Endothelial cell of umbilical vein (primary cell): ENCODE data around the gene ZBTB40. TPM values are rescaled to one million over a fixed set of nuclear protein-coding genes. Genes with fewer than 3 reads are reported as not detected.

Experiments
- BruUV-seq: library from RNA; stranded (reverse); fragments of 400-500 nt; replicated peaks from 2 replicates; lab custom pipeline; 2021; lab: Mats Ljungman, UMichigan
- CTCF ChIA-PET: fragments of 300-600, 350-600 bp; sonication (Branson Sonifier 250); formaldehyde crosslinking; loops from one replicate; lab custom pipeline; 2021; ENCODE audit warnings: antibody characterized with exemption, inconsistent platforms; lab: Charles Lee
- POLR2A ChIA-PET: fragments of 300-600, 350-600 bp; sonication (Branson Sonifier 250); formaldehyde crosslinking; loops from one replicate; lab custom pipeline; 2021; ENCODE audit warnings: antibody characterized with exemption, inconsistent platforms; lab: Charles Lee
- DNase-seq: peaks from one replicate; pipeline ENCODE4 v3.0.0-alpha.2; 2011; ENCODE audit warnings: low read depth, low spot score
- FAIRE-seq: peaks from 2 replicates; lab custom pipeline; 2011; peaks lifted over from hg19 to GRCh38; lab: Jason Lieb, UNC
- H2AFZ ChIP-seq: 2 replicates; pipeline ENCODE4 v1.6.0; 2012; ENCODE audit warnings: low read depth, low read length, control low read depth, inconsistent platforms
- H3K27ac ChIP-seq: 2 replicates; pipeline ENCODE4 v1.5.1; 2011; ENCODE audit warnings: low read depth, mild to moderate bottlenecking, control low read depth, low read length, moderate library complexity; ENCODE audit not compliant: insufficient read depth
- H3K27me3 ChIP-seq, 2 experiments: 2 replicates each; pipeline versions ENCODE4 v1.6.0 to v1.6.1; 2011; ENCODE audit warnings: low read length in 2 of 2, mixed read lengths in 1 of 2; ENCODE audit not compliant: control insufficient read depth in 2 of 2, insufficient read depth in 2 of 2
- H3K36me3 ChIP-seq, 2 experiments: 2 replicates in 1 of 2; 3 replicates in 1 of 2; pipeline ENCODE4 v1.5.1; 2011; ENCODE audit warnings: low read length in 2 of 2, mild to moderate bottlenecking in 1 of 2, moderate library complexity in 1 of 2; ENCODE audit not compliant: control insufficient read depth in 2 of 2, insufficient read depth in 2 of 2; ENCODE audit errors: extremely low read depth in 1 of 2
- H3K4me1 ChIP-seq: 3 replicates; pipeline ENCODE4 v1.5.1; 2011; ENCODE audit warnings: mild to moderate bottlenecking, low read length; ENCODE audit not compliant: control insufficient read depth, insufficient read depth; ENCODE audit errors: extremely low read depth
- H3K4me2 ChIP-seq: 2 replicates; pipeline ENCODE4 v1.6.1; 2011; ENCODE audit warnings: low read length, control low read depth, mixed read lengths; ENCODE audit not compliant: insufficient read depth
- H3K4me3 ChIP-seq, 3 experiments: fragments of 200-600 bp in 1 of 3; sonication (generic), shearing (Covaris generic) in 1 of 3; replicated peaks in 1 of 3; 2 replicates each; pipeline ENCODE4 v1.5.1; 2011 to 2016; ENCODE audit warnings: control low read depth in 3 of 3, low read length in 3 of 3, mild to moderate bottlenecking in 2 of 3, inconsistent platforms in 1 of 3, low read depth in 1 of 3, moderate library complexity in 1 of 3; ENCODE audit not compliant: insufficient read depth in 1 of 3
- H3K79me2 ChIP-seq: 2 replicates; pipeline ENCODE4 v1.6.0; 2012; ENCODE audit warnings: low read length, inconsistent platforms; ENCODE audit not compliant: control insufficient read depth, insufficient read depth
- H3K9ac ChIP-seq: replicated peaks from 2 replicates; pipeline ENCODE3; 2011; ENCODE audit warnings: low read length, control low read depth; ENCODE audit not compliant: insufficient read depth; ENCODE audit errors: extremely low read depth
- H3K9me1 ChIP-seq: replicated peaks from 3 replicates; pipeline ENCODE4 v1.6.0; 2011; ENCODE audit warnings: mild to moderate bottlenecking, low read length; ENCODE audit not compliant: control insufficient read depth, insufficient read depth; ENCODE audit errors: extremely low read depth
- H3K9me3 ChIP-seq: replicated peaks from 2 replicates; pipeline ENCODE4 v1.5.1; 2012; ENCODE audit warnings: low read length, inconsistent platforms; ENCODE audit not compliant: control insufficient read depth, insufficient read depth
- H4K20me1 ChIP-seq: replicated peaks from 2 replicates; pipeline ENCODE3; 2011; ENCODE audit warnings: mild to moderate bottlenecking, low read length; ENCODE audit not compliant: control insufficient read depth, insufficient read depth; ENCODE audit errors: extremely low read depth
- EZH2 ChIP-seq: IDR thresholded peaks from 2 replicates; pipeline ENCODE4 v1.6.1; 2012; ENCODE audit warnings: borderline replicate concordance, low read depth, mild to moderate bottlenecking, moderate library complexity, low read length, inconsistent platforms; ENCODE audit not compliant: severe bottlenecking
- FOS ChIP-seq: IDR thresholded peaks from 2 replicates; pipeline ENCODE4 v1.6.1; 2011; ENCODE audit warnings: mild to moderate bottlenecking, low read length, moderate library complexity, borderline replicate concordance; ENCODE audit not compliant: insufficient read depth
- GATA2 ChIP-seq: IDR thresholded peaks from 2 replicates; pipeline ENCODE4 v1.7.0; 2011; ENCODE audit warnings: low read depth, mild to moderate bottlenecking, moderate library complexity, mixed read lengths, low read length; ENCODE audit not compliant: insufficient read length, insufficient read depth
- JUN ChIP-seq: IDR thresholded peaks from 2 replicates; pipeline ENCODE4 v1.6.1; 2011; ENCODE audit warnings: borderline replicate concordance, low read depth; ENCODE audit not compliant: insufficient read length, insufficient read depth
- MAX ChIP-seq: IDR thresholded peaks from 2 replicates; pipeline ENCODE4 v1.6.1; 2011; ENCODE audit not compliant: insufficient read depth, insufficient read length
- MYC ChIP-seq: IDR thresholded peaks from one replicate; pipeline ENCODE4 v1.6.1; 2011; ENCODE audit warnings: mild to moderate bottlenecking, low read depth, low read length
- POLR2A ChIP-seq: IDR thresholded peaks from 2 replicates; pipeline ENCODE4 v1.6.1; 2012; ENCODE audit warnings: low read depth, mild to moderate bottlenecking, control low read depth, low read length
- POLR2AphosphoS5 ChIP-seq: IDR thresholded peaks from 2 replicates; pipeline ENCODE4 v1.6.1; 2012; ENCODE audit warnings: low read depth, mild to moderate bottlenecking, control low read depth, low read length, moderate library complexity; ENCODE audit not compliant: insufficient read depth
- dilution Hi-C: fragments of 300-500 bp; cut with MboI; formaldehyde crosslinking; loops from one replicate; pipeline ENCODE4 v1.15.0; 2019; ENCODE audit warnings: low sequenced_read_pairs; ENCODE audit not compliant: extremely low pct_ligation_motif_present
- intact Hi-C: fragments of 100-400 bp; cut with micrococcal nuclease; formaldehyde crosslinking; loops from one replicate; pipeline ENCODE4 v1.10.0; 2022
- polyA plus RNA-seq, 4 experiments: library from polyadenylated mRNA; depleted of rRNA in 3 of 4; stranded (reverse) in 3 of 4; unstranded in 1 of 4; fragments of >200 nt; gene quantifications; 2 replicates each; pipeline versions ENCODE4 v1.2.1 to v1.2.3, GENCODE V29; 2011 to 2012; ENCODE audit warnings: missing spikeins in 1 of 4
- total RNA-seq: library from RNA; stranded (reverse); gene quantifications from 2 replicates; pipeline ENCODE4 v1.2.3, GENCODE V29; 2021
- TF ChIP-seq, protein P1 (sequence below), 2 donors: IDR thresholded peaks; 1 replicate in 1 of 2; 2 replicates in 1 of 2; pipeline ENCODE4 v1.5.1; 2011; ENCODE audit warnings: low read length in 2 of 2, mild to moderate bottlenecking in 2 of 2, moderate library complexity in 2 of 2, control low read depth in 1 of 2, inconsistent platforms in 1 of 2, low read depth in 1 of 2; ENCODE audit not compliant: insufficient read depth in 1 of 2; ENCODE audit errors: extremely low read depth in 1 of 2

ZBTB40 gene
- total and polyA plus RNA-seq, 2 donors (not counting 3 experiments of a cell fraction or from before 2014, with no cell fraction given) = 12.3 to 21.3 TPM

GRCh38 chr1:22543679-22544078 is 92.0 kb downstream of the ZBTB40 start:
- Histone ChIP-seq H3K9ac (no peak overlapping the region), H3K9me1 (no peaks in the 10 kb centered on the region), H3K9me3 (no peaks in the 10 kb centered on the region), H3K27me3 (peaks cover 9 to 11% of the 10 kb centered on the region in 2 experiments), H3K4me3 (no peak overlapping the region), H4K20me1 (no peaks in the 10 kb centered on the region), H3K4me1 (no peaks in the 10 kb centered on the region), H3K36me3 (no peaks in the 10 kb centered on the region), H3K27ac (no peak overlapping the region), H3K4me2 (no peak overlapping the region), H2AFZ (no peak overlapping the region), H3K79me2 (no peaks in the 10 kb centered on the region)
- DNase-seq (no peak), FAIRE-seq (no peak)
- ChIA-PET CTCF (interaction anchor here (1.5 kb wide), 1 partner anchor 91 kb away, joined by 4 read pairs; no protein-coding TSS in a partner anchor), POLR2A (no interaction called here)
- BruUV-seq = no TSS peak
- TF ChIP-seq, protein P1, sequence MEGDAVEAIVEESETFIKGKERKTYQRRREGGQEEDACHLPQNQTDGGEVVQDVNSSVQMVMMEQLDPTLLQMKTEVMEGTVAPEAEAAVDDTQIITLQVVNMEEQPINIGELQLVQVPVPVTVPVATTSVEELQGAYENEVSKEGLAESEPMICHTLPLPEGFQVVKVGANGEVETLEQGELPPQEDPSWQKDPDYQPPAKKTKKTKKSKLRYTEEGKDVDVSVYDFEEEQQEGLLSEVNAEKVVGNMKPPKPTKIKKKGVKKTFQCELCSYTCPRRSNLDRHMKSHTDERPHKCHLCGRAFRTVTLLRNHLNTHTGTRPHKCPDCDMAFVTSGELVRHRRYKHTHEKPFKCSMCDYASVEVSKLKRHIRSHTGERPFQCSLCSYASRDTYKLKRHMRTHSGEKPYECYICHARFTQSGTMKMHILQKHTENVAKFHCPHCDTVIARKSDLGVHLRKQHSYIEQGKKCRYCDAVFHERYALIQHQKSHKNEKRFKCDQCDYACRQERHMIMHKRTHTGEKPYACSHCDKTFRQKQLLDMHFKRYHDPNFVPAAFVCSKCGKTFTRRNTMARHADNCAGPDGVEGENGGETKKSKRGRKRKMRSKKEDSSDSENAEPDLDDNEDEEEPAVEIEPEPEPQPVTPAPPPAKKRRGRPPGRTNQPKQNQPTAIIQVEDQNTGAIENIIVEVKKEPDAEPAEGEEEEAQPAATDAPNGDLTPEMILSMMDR (IDR thresholded peaks at IDR 0.05; ENCODE audit: extremely low read depth in 1 of 2, insufficient read depth in 1 of 2, low read depth in 1 of 2, low read length in 2 of 2) = no peak
- TF ChIP-seq MYC (no peak), POLR2A (no peak), EZH2 (no peak), POLR2AphosphoS5 (no peak), FOS (no peak), JUN (no peak), GATA2 (no peak), MAX (no peak)
- dilution Hi-C loops = no loop called here
- intact Hi-C loops = no loop called here
